ENCODE results near the gene OST4. TPM values are rescaled to one million over a fixed set of nuclear protein-coding genes. Genes with fewer than 3 reads are reported as not detected.

Gene OST4
- total RNA-seq, 1 experiment from 2014 or later: 166 TPM

GRCh38 chr2:27097341-27097740, 25.9 kb upstream of the OST4 start:
- Histone ChIP-seq H2AFZ (no peak overlapping the region), H3K9me2 (ENCODE audit: insufficient read depth) (no peaks in the 10 kb centered on the region), H3K4me2 (no peak overlapping the region), H3K27ac (no peak overlapping the region), H3K4me1 (replicated peaks; ENCODE audit: insufficient read depth) (no peaks in the 10 kb centered on the region), H3K79me2 (ENCODE audit: low read depth) (no peaks in the 10 kb centered on the region), H4K20me1 (ENCODE audit: insufficient read depth) (no peaks in the 10 kb centered on the region), H3F3A (ENCODE audit: insufficient read depth, low read depth) (peaks cover 6% of the 10 kb centered on the region; the same call in 1 of the 2 replicates), H3K27me3 (ENCODE audit: insufficient read depth, low read depth) (no peaks in the 10 kb centered on the region), H3K4me3 (no peak overlapping the region), H3K9me3 (ENCODE audit: insufficient read depth, low read depth) (no peaks in the 10 kb centered on the region), H3K36me3 (ENCODE audit: low read depth) (no peaks in the 10 kb centered on the region)
- DNase-seq: no peak
- TF ChIP-seq CTCF (conservative IDR thresholded peaks at IDR 0.05) (no peak), EZH2 (IDR thresholded peaks at IDR 0.05; ENCODE audit: low read depth) (no peak)
- ChIA-PET POLR2A (ENCODE audit: unreplicated experiment) (no interaction called here), CTCF (interaction anchor here (0.6 to 0.9 kb wide), 2 partner anchors 10 to 179 kb away, joined by 3 to 27 read pairs; partner anchors contain the start of gene KHK)
- BruUV-seq (replicated peaks): no TSS peak
- intact Hi-C loops (cut with micrococcal nuclease; ENCODE audit: unreplicated experiment): loop anchor here (5.0 kb wide), 1 partner anchor 275 kb away; the partner anchor contains the start of genes EIF2B4 and SNX17

GRCh38 chr2:27096748-27097297, 25.4 kb upstream of the OST4 start:
- Histone ChIP-seq H2AFZ (no peak overlapping the region; the same call in 1 of the 2 replicates), H3F3A (ENCODE audit: insufficient read depth, low read depth) (peaks cover 6% of the 10 kb centered on the region; the same call in 1 of the 2 replicates), H3K27ac (no peak overlapping the region), H3K9me2 (ENCODE audit: insufficient read depth) (no peaks in the 10 kb centered on the region), H3K36me3 (ENCODE audit: low read depth) (no peaks in the 10 kb centered on the region), H3K4me1 (replicated peaks; ENCODE audit: insufficient read depth) (no peaks in the 10 kb centered on the region), H3K4me2 (no peak overlapping the region), H3K4me3 (no peak overlapping the region), H4K20me1 (ENCODE audit: insufficient read depth) (no peaks in the 10 kb centered on the region), H3K27me3 (ENCODE audit: insufficient read depth, low read depth) (no peaks in the 10 kb centered on the region), H3K9me3 (ENCODE audit: insufficient read depth, low read depth) (no peaks in the 10 kb centered on the region), H3K79me2 (ENCODE audit: low read depth) (no peaks in the 10 kb centered on the region)
- ChIA-PET POLR2A (ENCODE audit: unreplicated experiment) (interaction anchor here (0.6 to 1.0 kb wide), 2 partner anchors 10 to 14 kb away, joined by 3 to 5 read pairs; no protein-coding TSS in a partner anchor), CTCF (interaction anchor here (0.6 to 1.0 kb wide), 3 partner anchors 10 to 187 kb away, joined by 3 to 27 read pairs (median 5); partner anchors contain the start of gene KHK)
- intact Hi-C loops (cut with micrococcal nuclease; ENCODE audit: unreplicated experiment): loop anchor here (5.0 kb wide), 1 partner anchor 275 kb away; the partner anchor contains the start of genes EIF2B4 and SNX17
- BruUV-seq (replicated peaks): no TSS peak
- TF ChIP-seq EZH2 (IDR thresholded peaks at IDR 0.05; ENCODE audit: low read depth): no peak
- TF ChIP-seq CTCF (conservative IDR thresholded peaks at IDR 0.05): no peak
- no peak for DNase-seq

- peaks cover 6% of the 10 kb centered on the region; the same call in 1 of the 2 replicates for H3F3A ChIP-seq (ENCODE audit: insufficient read depth, low read depth)
- ChIA-PET CTCF (interaction anchor here (0.5 to 1.0 kb wide), 3 partner anchors 9 to 188 kb away, joined by 3 to 27 read pairs (median 5); partner anchors contain the start of gene KHK), POLR2A (ENCODE audit: unreplicated experiment) (interaction anchor here (1.0 kb wide), 1 partner anchor 9 kb away, joined by 5 read pairs; no protein-coding TSS in a partner anchor)
- peak overlapping the region; percentile 78 for H2AFZ ChIP-seq
- no peaks in the 10 kb centered on the region for H3K4me1 ChIP-seq (replicated peaks; ENCODE audit: insufficient read depth)
- TF ChIP-seq CTCF (conservative IDR thresholded peaks at IDR 0.05): no peak
- no peak for TF ChIP-seq EZH2 (IDR thresholded peaks at IDR 0.05; ENCODE audit: low read depth)
- H3K79me2 ChIP-seq (ENCODE audit: low read depth): no peaks in the 10 kb centered on the region
- DNase-seq: no peak
- intact Hi-C loops (cut with micrococcal nuclease; ENCODE audit: unreplicated experiment): loop anchor here (5.0 kb wide), 1 partner anchor 276 kb away; the partner anchor contains the start of genes EIF2B4 and SNX17
- H3K27ac ChIP-seq: no peak overlapping the region
- H3K27me3 ChIP-seq (ENCODE audit: insufficient read depth, low read depth): no peaks in the 10 kb centered on the region
- peak overlapping the region; percentile 39; the same call in 1 of the 2 replicates for H3K4me3 ChIP-seq
- no peaks in the 10 kb centered on the region for H3K9me3 ChIP-seq (ENCODE audit: insufficient read depth, low read depth)
- BruUV-seq (replicated peaks): no TSS peak
- no peaks in the 10 kb centered on the region for H4K20me1 ChIP-seq (ENCODE audit: insufficient read depth)
- no peaks in the 10 kb centered on the region for H3K9me2 ChIP-seq (ENCODE audit: insufficient read depth)
- peak overlapping the region; percentile 78 for H3K4me2 ChIP-seq
- no peaks in the 10 kb centered on the region for H3K36me3 ChIP-seq (ENCODE audit: low read depth)
Measured at GRCh38 chr2:27095745-27096651, 24.5 kb upstream of the OST4 start.

All from PC-9 (cell line).